Measurements from ENCODE around the gene STAT1. TPM values are rescaled to one million over a fixed set of nuclear protein-coding genes. Genes with fewer than 3 reads are reported as not detected.
A peak's percentile ranks its signal among the peaks of the same experiment; 100 is the strongest.

The STAT1 gene
- total and polyA plus RNA-seq, 9 of the 15 experiments (the other 6 are each of a cell fraction or from before 2014, with no cell fraction given) = 8.7 to 34.4 (median 26.8) TPM

DNA sequence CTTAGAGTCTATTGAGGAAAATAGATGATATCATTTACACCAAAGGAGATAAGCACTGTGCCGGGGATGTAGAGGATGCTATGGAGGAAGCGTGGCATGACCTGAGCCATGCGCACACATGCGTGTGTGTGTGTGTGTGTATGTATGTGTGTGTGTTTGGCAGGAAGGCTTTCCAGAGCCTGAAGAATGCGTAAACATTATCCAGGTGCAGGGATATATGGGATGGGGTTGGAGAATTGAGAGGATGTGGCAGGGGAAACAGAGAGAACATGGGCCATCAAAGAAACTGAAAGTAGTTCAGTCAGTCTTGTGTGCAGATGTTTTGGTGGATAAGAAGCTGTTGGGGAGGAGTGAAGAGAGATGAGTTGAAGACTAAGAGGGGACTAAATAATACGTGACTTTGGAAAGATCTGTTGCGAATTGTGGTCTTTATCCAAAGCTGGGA lies 9.3 kb upstream of the STAT1 start (continued):
- TF ChIP-seq, protein P1, sequence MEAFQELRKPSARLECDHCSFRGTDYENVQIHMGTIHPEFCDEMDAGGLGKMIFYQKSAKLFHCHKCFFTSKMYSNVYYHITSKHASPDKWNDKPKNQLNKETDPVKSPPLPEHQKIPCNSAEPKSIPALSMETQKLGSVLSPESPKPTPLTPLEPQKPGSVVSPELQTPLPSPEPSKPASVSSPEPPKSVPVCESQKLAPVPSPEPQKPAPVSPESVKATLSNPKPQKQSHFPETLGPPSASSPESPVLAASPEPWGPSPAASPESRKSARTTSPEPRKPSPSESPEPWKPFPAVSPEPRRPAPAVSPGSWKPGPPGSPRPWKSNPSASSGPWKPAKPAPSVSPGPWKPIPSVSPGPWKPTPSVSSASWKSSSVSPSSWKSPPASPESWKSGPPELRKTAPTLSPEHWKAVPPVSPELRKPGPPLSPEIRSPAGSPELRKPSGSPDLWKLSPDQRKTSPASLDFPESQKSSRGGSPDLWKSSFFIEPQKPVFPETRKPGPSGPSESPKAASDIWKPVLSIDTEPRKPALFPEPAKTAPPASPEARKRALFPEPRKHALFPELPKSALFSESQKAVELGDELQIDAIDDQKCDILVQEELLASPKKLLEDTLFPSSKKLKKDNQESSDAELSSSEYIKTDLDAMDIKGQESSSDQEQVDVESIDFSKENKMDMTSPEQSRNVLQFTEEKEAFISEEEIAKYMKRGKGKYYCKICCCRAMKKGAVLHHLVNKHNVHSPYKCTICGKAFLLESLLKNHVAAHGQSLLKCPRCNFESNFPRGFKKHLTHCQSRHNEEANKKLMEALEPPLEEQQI (IDR thresholded peaks at IDR 0.05) = 0 out of 2 replicates have a peak, but pooled peaks have one; percentile 42
- TF ChIP-seq HMGXB4 (CRISPR knock-in tag; IDR thresholded peaks at IDR 0.05) (no peak), HDGF (IDR thresholded peaks at IDR 0.05) (peak; percentile 89; the same call in 1 of the 2 replicates), CBFB (CRISPR knock-in tag; IDR thresholded peaks at IDR 0.05) (no peak), DPF2 (IDR thresholded peaks at IDR 0.05) (peak; percentile 95), SMARCA5 (IDR thresholded peaks at IDR 0.05) (peak; percentile 60; the same call in 1 of the 2 replicates), HDAC2 (IDR thresholded peaks at IDR 0.05) (peak; percentile 75), PTRF (tag; IDR thresholded peaks at IDR 0.05) (no peak), HLTF (IDR thresholded peaks at IDR 0.05) (0 out of 2 replicates have a peak, but pooled peaks have one; percentile 33), BCOR (IDR thresholded peaks at IDR 0.05) (0 out of 2 replicates have a peak, but pooled peaks have one; percentile 37), MAFG (tag; conservative IDR thresholded peaks at IDR 0.05) (0 out of 2 replicates have a peak, but pooled peaks have one; percentile 10), HMBOX1 (IDR thresholded peaks at IDR 0.05) (peak; percentile 58; the same call in 1 of the 2 replicates), PML (IDR thresholded peaks at IDR 0.05; ENCODE audit: low read length) (0 out of 2 replicates have a peak, but pooled peaks have one; percentile 31), ELF4 (CRISPR knock-in tag; IDR thresholded peaks at IDR 0.05) (peak; percentile 77), KDM1A (IDR thresholded peaks at IDR 0.05) (peak; percentile 51 to 57; a peak in 2 of 4 replicates), ZNF212 (CRISPR knock-in tag; IDR thresholded peaks at IDR 0.05) (no peak), SMARCC2 (IDR thresholded peaks at IDR 0.05; ENCODE audit: low read depth) (peak; percentile 49; the same call in 1 of the 2 replicates), RUNX1 (IDR thresholded peaks at IDR 0.05; ENCODE audit: low read depth) (no peak)
- TF ChIP-seq, protein P2, sequence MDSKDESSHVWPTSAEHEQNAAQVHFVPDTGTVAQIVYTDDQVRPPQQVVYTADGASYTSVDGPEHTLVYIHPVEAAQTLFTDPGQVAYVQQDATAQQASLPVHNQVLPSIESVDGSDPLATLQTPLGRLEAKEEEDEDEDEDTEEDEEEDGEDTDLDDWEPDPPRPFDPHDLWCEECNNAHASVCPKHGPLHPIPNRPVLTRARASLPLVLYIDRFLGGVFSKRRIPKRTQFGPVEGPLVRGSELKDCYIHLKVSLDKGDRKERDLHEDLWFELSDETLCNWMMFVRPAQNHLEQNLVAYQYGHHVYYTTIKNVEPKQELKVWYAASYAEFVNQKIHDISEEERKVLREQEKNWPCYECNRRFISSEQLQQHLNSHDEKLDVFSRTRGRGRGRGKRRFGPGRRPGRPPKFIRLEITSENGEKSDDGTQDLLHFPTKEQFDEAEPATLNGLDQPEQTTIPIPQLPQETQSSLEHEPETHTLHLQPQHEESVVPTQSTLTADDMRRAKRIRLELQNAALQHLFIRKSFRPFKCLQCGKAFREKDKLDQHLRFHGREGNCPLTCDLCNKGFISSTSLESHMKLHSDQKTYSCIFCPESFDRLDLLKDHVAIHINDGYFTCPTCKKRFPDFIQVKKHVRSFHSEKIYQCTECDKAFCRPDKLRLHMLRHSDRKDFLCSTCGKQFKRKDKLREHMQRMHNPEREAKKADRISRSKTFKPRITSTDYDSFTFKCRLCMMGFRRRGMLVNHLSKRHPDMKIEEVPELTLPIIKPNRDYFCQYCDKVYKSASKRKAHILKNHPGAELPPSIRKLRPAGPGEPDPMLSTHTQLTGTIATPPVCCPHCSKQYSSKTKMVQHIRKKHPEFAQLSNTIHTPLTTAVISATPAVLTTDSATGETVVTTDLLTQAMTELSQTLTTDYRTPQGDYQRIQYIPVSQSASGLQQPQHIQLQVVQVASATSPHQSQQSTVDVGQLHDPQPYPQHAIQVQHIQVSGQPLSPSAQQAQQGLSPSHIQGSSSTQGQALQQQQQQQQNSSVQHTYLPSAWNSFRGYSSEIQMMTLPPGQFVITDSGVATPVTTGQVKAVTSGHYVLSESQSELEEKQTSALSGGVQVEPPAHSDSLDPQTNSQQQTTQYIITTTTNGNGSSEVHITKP (IDR thresholded peaks at IDR 0.05; ENCODE audit: partially characterized antibody) = peak; percentile 29
- TF ChIP-seq, protein P3, sequence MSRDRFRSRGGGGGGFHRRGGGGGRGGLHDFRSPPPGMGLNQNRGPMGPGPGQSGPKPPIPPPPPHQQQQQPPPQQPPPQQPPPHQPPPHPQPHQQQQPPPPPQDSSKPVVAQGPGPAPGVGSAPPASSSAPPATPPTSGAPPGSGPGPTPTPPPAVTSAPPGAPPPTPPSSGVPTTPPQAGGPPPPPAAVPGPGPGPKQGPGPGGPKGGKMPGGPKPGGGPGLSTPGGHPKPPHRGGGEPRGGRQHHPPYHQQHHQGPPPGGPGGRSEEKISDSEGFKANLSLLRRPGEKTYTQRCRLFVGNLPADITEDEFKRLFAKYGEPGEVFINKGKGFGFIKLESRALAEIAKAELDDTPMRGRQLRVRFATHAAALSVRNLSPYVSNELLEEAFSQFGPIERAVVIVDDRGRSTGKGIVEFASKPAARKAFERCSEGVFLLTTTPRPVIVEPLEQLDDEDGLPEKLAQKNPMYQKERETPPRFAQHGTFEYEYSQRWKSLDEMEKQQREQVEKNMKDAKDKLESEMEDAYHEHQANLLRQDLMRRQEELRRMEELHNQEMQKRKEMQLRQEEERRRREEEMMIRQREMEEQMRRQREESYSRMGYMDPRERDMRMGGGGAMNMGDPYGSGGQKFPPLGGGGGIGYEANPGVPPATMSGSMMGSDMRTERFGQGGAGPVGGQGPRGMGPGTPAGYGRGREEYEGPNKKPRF (IDR thresholded peaks at IDR 0.05; ENCODE audit: low read depth, low read length) = no peak

All from K562 (cell line).